Astrocyte of the spinal cord (primary cell): ENCODE measurements around the gene UBE2E2.
A peak's percentile ranks its signal among the peaks of the same experiment; 100 is the strongest.

Experiments used
- DNase-seq: peaks from one replicate; pipeline ENCODE4 v3.0.0; 2011; ENCODE audit warnings: low read depth, low spot score
- H3K4me3 ChIP-seq: 2 replicates; pipeline ENCODE4 v1.5.1; 2011; ENCODE audit warnings: low read depth, mild to moderate bottlenecking, low read length, moderate library complexity
- CTCF ChIP-seq: IDR thresholded peaks from 2 replicates; pipeline ENCODE4 v1.5.1; 2012; ENCODE audit warnings: low read depth, mild to moderate bottlenecking, low read length, inconsistent platforms
- in situ Hi-C: cut with HindIII; loops from 2 replicates; pipeline ENCODE4 v1.10.0; 2017; ENCODE audit warnings: low sequenced_read_pairs

UBE2E2 gene

GRCh38 chr3:23272820-23273219 is 69.7 kb downstream of the UBE2E2 start:
- in situ Hi-C loops = no loop called here
- H3K4me3 ChIP-seq = no peak overlapping the region
- no peak for TF ChIP-seq CTCF
- no peak for DNase-seq

- TF ChIP-seq CTCF = no peak
- in situ Hi-C loops = no loop called here
- DNase-seq = no peak
- no peak overlapping the region for H3K4me3 ChIP-seq
Measured at GRCh38 chr3:23275061-23275460, 71.9 kb downstream of the UBE2E2 start.

GRCh38 chr3:23275814-23276213 is 72.7 kb downstream of the UBE2E2 start:
- no peak for TF ChIP-seq CTCF

GRCh38 chr3:23276913-23277658 is 74.0 kb downstream of the UBE2E2 start:
- DNase-seq = no peak
- TF ChIP-seq CTCF = no peak
- in situ Hi-C loops = no loop called here
- no peak overlapping the region for H3K4me3 ChIP-seq

More at GRCh38 chr3:23275814-23276213, 72.7 kb downstream of the UBE2E2 start:
- no peak overlapping the region for H3K4me3 ChIP-seq
- in situ Hi-C loops = no loop called here
- DNase-seq = no peak

- TF ChIP-seq CTCF = no peak
- no peak overlapping the region for H3K4me3 ChIP-seq
- no peak for DNase-seq
- in situ Hi-C loops = no loop called here
Measured at GRCh38 chr3:23277688-23278087, 74.6 kb downstream of the UBE2E2 start.

- no peak for TF ChIP-seq CTCF
- H3K4me3 ChIP-seq = no peak overlapping the region
- in situ Hi-C loops = no loop called here
- DNase-seq = no peak
Measured at GRCh38 chr3:23283625-23284024, 80.5 kb downstream of the UBE2E2 start.

- in situ Hi-C loops = no loop called here
- no peak overlapping the region for H3K4me3 ChIP-seq
- TF ChIP-seq CTCF = no peak
- peak; percentile 39 for DNase-seq
Measured at GRCh38 chr3:23288286-23288685, 85.2 kb downstream of the UBE2E2 start.
